ENCODE results near the gene FMNL1.
"Not testable (repeated sequence)": the region's sequence is repeated elsewhere in the genome, so short reads cannot be mapped to it uniquely, and the experiment has no call there.

- not testable (repeated sequence) for TF ChIP-seq ZNF274 (IDR thresholded peaks at IDR 0.05; ENCODE audit: low read depth, low read length); YY1 (IDR thresholded peaks at IDR 0.05; ENCODE audit: insufficient read depth, insufficient read length)
Observed at GRCh38 chr17:45201880-45202279, 19.8 kb upstream of the FMNL1 start.
